ENCODE measurements around the gene UTF1. TPM values are rescaled to one million over a fixed set of nuclear protein-coding genes. Genes with fewer than 3 reads are reported as not detected.

The UTF1 gene
- total and polyA plus RNA-seq, 7 experiments from 2014 or later: 0.56 TPM; not detected in 6

DNA sequence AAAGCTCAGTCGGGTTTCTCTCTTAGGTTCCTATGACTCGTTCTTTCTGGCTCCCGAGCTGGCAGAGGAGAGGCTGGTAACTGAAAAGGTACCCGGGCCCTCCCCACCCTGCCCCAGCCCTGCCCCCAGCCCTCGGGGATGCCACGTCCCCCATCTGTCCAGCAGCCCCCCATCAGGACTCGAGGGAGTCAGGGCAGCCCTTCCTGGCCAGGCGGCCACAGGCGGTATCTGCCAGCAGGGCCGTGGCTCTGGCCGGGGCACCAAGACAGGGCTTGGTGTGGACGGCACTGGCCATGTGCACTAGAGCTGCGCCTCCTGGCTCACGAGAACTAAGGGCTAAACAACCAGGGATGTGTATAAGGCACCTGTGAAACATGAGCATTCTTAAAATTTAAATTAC, 40.3 kb upstream of the UTF1 start:
- peaks cover 0 to 2% (median 0%) of the 10 kb centered on the region in 5 donors for H3K36me3 Mint-ChIP-seq
- ChIA-PET CTCF (no interaction called here), POLR2A (no interaction called here)
- ATAC-seq: no peak
- Histone ChIP-seq H3K27me3 (ENCODE audit: control insufficient read depth in 2 of 2, insufficient read depth in 2 of 2, low read length in 2 of 2) (no peaks in the 10 kb centered on the region), H3K4me3 (ENCODE audit: low read length) (no peak overlapping the region), H3K4me1 (ENCODE audit: control insufficient read depth in 2 of 2, insufficient read depth in 2 of 2, low read length in 2 of 2) (no peaks in the 10 kb centered on the region), H3K36me3 (ENCODE audit: control insufficient read depth in 2 of 3, insufficient read depth in 3 of 3, low read length in 3 of 3) (no peaks in the 10 kb centered on the region), H3K27ac (ENCODE audit: low read depth, low read length) (no peak overlapping the region), H3K9me3 (ENCODE audit: control insufficient read depth in 2 of 3, low read length in 3 of 3) (no peaks in the 10 kb centered on the region)
- peaks cover 0 to 18% (median 5%) of the 10 kb centered on the region in 11 donors for H3K9me3 Mint-ChIP-seq
- H3K27me3 Mint-ChIP-seq: peaks cover 0 to 10% (median 1%) of the 10 kb centered on the region in 5 donors
- no peak overlapping the region for H3K27ac Mint-ChIP-seq
- intact Hi-C loops (cut with micrococcal nuclease): no loop called here
- no peak overlapping the region for H3K4me3 Mint-ChIP-seq
- no peaks in the 10 kb centered on the region for H3K4me1 Mint-ChIP-seq
- DNase-seq: no peak

DNA sequence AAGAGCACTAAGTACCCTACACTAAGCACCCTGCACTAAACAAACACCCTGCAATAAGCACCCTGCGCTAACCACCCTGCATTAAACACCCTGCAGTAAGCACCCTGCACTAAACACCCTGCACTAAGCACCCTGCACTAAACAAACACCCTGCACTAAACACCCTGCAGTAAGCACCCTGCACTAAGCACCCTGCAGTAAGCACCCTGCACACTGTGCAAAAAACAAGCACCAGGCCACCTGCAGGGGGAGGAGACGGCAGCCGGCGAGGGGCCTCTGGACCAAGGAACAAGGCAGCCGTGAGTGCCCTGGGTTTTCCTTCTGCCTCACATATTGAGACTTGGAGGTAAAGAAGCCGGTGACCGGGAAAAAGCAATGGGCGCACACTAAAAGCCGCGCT, 39.8 kb upstream of the UTF1 start:
- CTCF ChIA-PET: no interaction called here
- H3K27ac Mint-ChIP-seq: no peak overlapping the region

DNA sequence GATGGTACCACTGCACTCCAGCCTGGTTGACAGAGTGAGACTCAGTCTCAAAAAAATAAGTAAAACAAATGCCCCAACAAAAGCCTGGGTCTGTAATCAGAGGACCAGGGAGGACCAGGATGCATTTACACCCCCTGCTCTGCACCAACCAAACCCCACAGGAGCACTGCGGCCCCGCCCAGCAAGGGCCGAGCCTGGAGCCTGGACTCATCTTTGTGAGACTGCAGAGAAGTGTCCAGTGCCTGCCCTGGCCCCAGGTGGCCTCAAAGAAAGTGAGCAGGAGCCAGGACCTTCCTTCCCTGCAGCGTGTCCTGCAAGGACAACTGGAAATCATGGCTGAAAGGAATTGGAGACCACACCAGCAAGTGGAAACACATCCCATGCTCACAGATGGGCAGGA, 38.4 kb upstream of the UTF1 start:
- CTCF ChIA-PET: no interaction called here
- no peak overlapping the region for H3K4me3 ChIP-seq (ENCODE audit: low read length)
- no peak for DNase-seq

More for the DNA sequence above, 39.8 kb upstream of the UTF1 start:
- no peaks in the 10 kb centered on the region for H3K27me3 ChIP-seq (ENCODE audit: control insufficient read depth in 2 of 2, insufficient read depth in 2 of 2, low read length in 2 of 2)
- H3K9me3 Mint-ChIP-seq: peaks cover 0 to 19% (median 5%) of the 10 kb centered on the region in 11 donors
- H3K4me3 Mint-ChIP-seq: no peak overlapping the region
- intact Hi-C loops (cut with micrococcal nuclease): no loop called here
- peaks cover 0 to 10% (median 5%) of the 10 kb centered on the region in 5 donors for H3K27me3 Mint-ChIP-seq
- H3K36me3 Mint-ChIP-seq: peaks cover 0 to 3% (median 0%) of the 10 kb centered on the region in 5 donors
- H3K4me1 Mint-ChIP-seq: no peaks in the 10 kb centered on the region
- H3K27ac ChIP-seq (ENCODE audit: low read depth, low read length): no peak overlapping the region
- no peaks in the 10 kb centered on the region for H3K4me1 ChIP-seq (ENCODE audit: control insufficient read depth in 2 of 2, insufficient read depth in 2 of 2, low read length in 2 of 2)
- no peak for ATAC-seq
- H3K9me3 ChIP-seq (ENCODE audit: control insufficient read depth in 2 of 3, low read length in 3 of 3): no peaks in the 10 kb centered on the region
- POLR2A ChIA-PET: no interaction called here
- no peaks in the 10 kb centered on the region for H3K36me3 ChIP-seq (ENCODE audit: control insufficient read depth in 2 of 3, insufficient read depth in 3 of 3, low read length in 3 of 3)
- no peak overlapping the region for H3K4me3 ChIP-seq (ENCODE audit: low read length)
- no peak for DNase-seq

DNA sequence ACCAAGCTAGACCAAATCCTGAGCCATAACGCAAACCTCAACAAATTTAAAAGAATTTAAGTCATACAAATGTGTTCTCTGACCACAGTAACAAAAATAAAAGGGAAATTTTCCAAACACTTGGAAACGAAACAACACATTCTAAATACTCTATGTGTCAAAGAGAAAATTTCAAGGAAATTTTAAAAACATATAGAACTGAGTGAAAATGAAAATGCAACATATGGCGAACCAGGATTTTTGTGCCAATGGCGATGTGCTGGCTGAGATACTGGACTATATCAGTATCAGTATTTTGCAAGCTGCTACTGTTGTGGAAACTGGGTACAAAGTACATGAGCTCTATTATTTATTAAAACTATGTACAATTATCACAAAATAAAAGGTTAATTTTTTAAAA, 35.9 kb upstream of the UTF1 start:
- ChIA-PET CTCF (no interaction called here), POLR2A (no interaction called here)
- Histone ChIP-seq H3K36me3 (ENCODE audit: control insufficient read depth in 2 of 3, insufficient read depth in 3 of 3, low read length in 3 of 3) (no peaks in the 10 kb centered on the region), H3K27ac (ENCODE audit: low read depth, low read length) (no peak overlapping the region), H3K9me3 (ENCODE audit: control insufficient read depth in 2 of 3, low read length in 3 of 3) (no peaks in the 10 kb centered on the region), H3K27me3 (ENCODE audit: control insufficient read depth in 2 of 2, insufficient read depth in 2 of 2, low read length in 2 of 2) (no peaks in the 10 kb centered on the region), H3K4me3 (ENCODE audit: low read length) (no peak overlapping the region), H3K4me1 (ENCODE audit: control insufficient read depth in 2 of 2, insufficient read depth in 2 of 2, low read length in 2 of 2) (no peaks in the 10 kb centered on the region)
- ATAC-seq: no peak
- Mint-ChIP-seq H3K36me3 (peaks cover 0 to 3% (median 0%) of the 10 kb centered on the region in 5 donors), H3K4me1 (no peaks in the 10 kb centered on the region), H3K4me3 (no peak overlapping the region), H3K27ac (no peak overlapping the region), H3K27me3 (peaks cover 0 to 10% (median 5%) of the 10 kb centered on the region in 5 donors), H3K9me3 (peaks cover 0 to 19% (median 5%) of the 10 kb centered on the region in 11 donors)
- DNase-seq: no peak
- intact Hi-C loops (cut with micrococcal nuclease): no loop called here

More for the DNA sequence above, 38.4 kb upstream of the UTF1 start:
- Histone ChIP-seq H3K4me1 (ENCODE audit: control insufficient read depth in 2 of 2, insufficient read depth in 2 of 2, low read length in 2 of 2) (no peaks in the 10 kb centered on the region), H3K36me3 (ENCODE audit: control insufficient read depth in 2 of 3, insufficient read depth in 3 of 3, low read length in 3 of 3) (no peaks in the 10 kb centered on the region), H3K27me3 (ENCODE audit: control insufficient read depth in 2 of 2, insufficient read depth in 2 of 2, low read length in 2 of 2) (no peaks in the 10 kb centered on the region), H3K27ac (ENCODE audit: low read depth, low read length) (no peak overlapping the region), H3K9me3 (ENCODE audit: control insufficient read depth in 2 of 3, low read length in 3 of 3) (no peaks in the 10 kb centered on the region)
- H3K36me3 Mint-ChIP-seq: peaks cover 0 to 3% (median 0%) of the 10 kb centered on the region in 5 donors
- peaks cover 0 to 19% (median 5%) of the 10 kb centered on the region in 11 donors for H3K9me3 Mint-ChIP-seq
- H3K4me3 Mint-ChIP-seq: no peak overlapping the region
- no peaks in the 10 kb centered on the region for H3K4me1 Mint-ChIP-seq
- peaks cover 0 to 10% (median 5%) of the 10 kb centered on the region in 5 donors for H3K27me3 Mint-ChIP-seq
- H3K27ac Mint-ChIP-seq: no peak overlapping the region
- POLR2A ChIA-PET: no interaction called here
- intact Hi-C loops (cut with micrococcal nuclease): no loop called here
- no peak for ATAC-seq

DNA sequence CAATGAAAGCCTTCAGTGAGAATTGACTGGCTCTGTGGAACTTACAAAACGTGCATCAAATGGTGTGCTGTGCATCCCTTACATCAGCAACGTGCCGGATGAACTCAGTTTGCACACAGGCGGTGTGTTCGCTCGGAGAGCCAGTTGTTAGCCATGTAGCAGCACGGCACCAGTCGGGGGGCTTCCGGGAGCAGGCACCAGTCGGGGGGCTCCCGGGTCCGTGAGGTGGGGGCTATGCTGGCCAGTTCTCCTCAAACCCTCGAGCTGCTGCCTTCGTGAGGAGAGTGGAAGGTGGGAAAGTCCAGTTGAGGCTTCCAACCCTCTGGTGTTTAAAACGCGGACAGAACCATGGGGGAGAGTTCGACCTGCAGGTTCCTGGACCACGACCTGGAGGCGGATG, 34.9 kb upstream of the UTF1 start:
- Histone ChIP-seq H3K36me3 (ENCODE audit: control insufficient read depth in 2 of 3, insufficient read depth in 3 of 3, low read length in 3 of 3) (no peaks in the 10 kb centered on the region), H3K4me3 (ENCODE audit: low read length) (no peak overlapping the region), H3K9me3 (ENCODE audit: control insufficient read depth in 2 of 3, low read length in 3 of 3) (no peaks in the 10 kb centered on the region), H3K27me3 (ENCODE audit: control insufficient read depth in 2 of 2, insufficient read depth in 2 of 2, low read length in 2 of 2) (no peaks in the 10 kb centered on the region), H3K4me1 (ENCODE audit: control insufficient read depth in 2 of 2, insufficient read depth in 2 of 2, low read length in 2 of 2) (no peaks in the 10 kb centered on the region), H3K27ac (ENCODE audit: low read depth, low read length) (no peak overlapping the region)
- H3K27ac Mint-ChIP-seq: no peak overlapping the region
- POLR2A ChIA-PET: no interaction called here
- ATAC-seq (no peak), DNase-seq (no peak)
- peaks cover 0 to 3% (median 0%) of the 10 kb centered on the region in 5 donors for H3K36me3 Mint-ChIP-seq
- intact Hi-C loops (cut with micrococcal nuclease): no loop called here
- H3K27me3 Mint-ChIP-seq: peaks cover 0 to 10% (median under 1%) of the 10 kb centered on the region in 5 donors
- H3K9me3 Mint-ChIP-seq: peaks cover 0 to 19% (median 5%) of the 10 kb centered on the region in 11 donors
- H3K4me3 Mint-ChIP-seq: no peak overlapping the region
- no peaks in the 10 kb centered on the region for H3K4me1 Mint-ChIP-seq
- CTCF ChIA-PET: no interaction called here

- Mint-ChIP-seq H3K9me3 (peaks cover 0 to 19% (median 3%) of the 10 kb centered on the region in 11 donors), H3K4me3 (no peak overlapping the region), H3K36me3 (peaks cover 0 to 3% (median 0%) of the 10 kb centered on the region in 5 donors), H3K27me3 (peaks cover 0 to 10% (median 0%) of the 10 kb centered on the region in 5 donors), H3K27ac (no peak overlapping the region), H3K4me1 (no peaks in the 10 kb centered on the region)
- ChIA-PET POLR2A (no interaction called here), CTCF (no interaction called here)
- H3K27me3 ChIP-seq (ENCODE audit: control insufficient read depth in 2 of 2, insufficient read depth in 2 of 2, low read length in 2 of 2): no peaks in the 10 kb centered on the region
- H3K36me3 ChIP-seq (ENCODE audit: control insufficient read depth in 2 of 3, insufficient read depth in 3 of 3, low read length in 3 of 3): no peaks in the 10 kb centered on the region
- DNase-seq (peak in 1 of 9 donors; percentile 5), ATAC-seq (no peak)
- H3K9me3 ChIP-seq (ENCODE audit: control insufficient read depth in 2 of 3, low read length in 3 of 3): no peaks in the 10 kb centered on the region
- no peak overlapping the region for H3K27ac ChIP-seq (ENCODE audit: low read depth, low read length)
- H3K4me1 ChIP-seq (ENCODE audit: control insufficient read depth in 2 of 2, insufficient read depth in 2 of 2, low read length in 2 of 2): no peaks in the 10 kb centered on the region
- no peak overlapping the region for H3K4me3 ChIP-seq (ENCODE audit: low read length)
- intact Hi-C loops (cut with micrococcal nuclease): no loop called here
These were observed 34.4 kb upstream of the UTF1 start for GRCh38 chr10:133195611-133196010.

DNA sequence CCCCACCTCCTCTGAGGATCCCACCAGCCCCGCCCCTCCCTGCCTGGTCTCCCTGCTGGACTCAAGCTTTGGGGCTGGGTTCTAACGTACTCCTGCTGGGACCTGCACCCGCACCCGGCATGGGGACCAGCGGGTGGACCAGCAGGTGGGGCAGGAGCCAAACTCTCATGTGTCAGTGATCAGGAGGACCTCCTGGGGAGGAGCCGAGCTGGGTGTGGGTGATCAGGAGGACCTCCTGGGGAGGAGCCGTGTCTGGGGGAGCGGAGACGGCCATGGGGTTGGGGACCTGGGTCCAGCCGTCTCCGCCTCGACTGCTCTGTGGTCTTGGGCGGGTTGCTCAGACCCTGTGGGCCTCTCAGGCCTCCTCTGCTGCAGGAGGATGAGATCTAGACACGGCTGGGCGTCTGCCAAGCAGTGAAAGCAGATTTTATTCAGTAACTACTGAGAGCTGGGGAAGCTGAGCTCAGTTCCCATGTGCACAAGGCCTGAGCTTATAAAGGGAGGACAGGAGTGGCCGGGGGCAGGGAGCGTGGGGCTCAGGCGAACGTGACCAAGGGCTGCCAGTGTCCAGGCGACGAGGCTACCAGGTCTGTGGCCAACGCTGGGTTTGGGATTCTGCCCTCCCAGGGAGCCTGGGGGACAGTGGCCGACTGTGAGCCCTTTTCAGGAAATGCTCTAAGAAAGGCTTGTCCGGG, 33.6 kb upstream of the UTF1 start:
- Mint-ChIP-seq H3K4me1 (no peaks in the 10 kb centered on the region), H3K4me3 (no peak overlapping the region), H3K36me3 (peaks cover 0 to 3% (median 0%) of the 10 kb centered on the region in 5 donors), H3K27me3 (peaks cover 0 to 10% (median 0%) of the 10 kb centered on the region in 5 donors), H3K27ac (no peak overlapping the region), H3K9me3 (peaks cover 0 to 19% (median 3%) of the 10 kb centered on the region in 11 donors)
- Histone ChIP-seq H3K27me3 (ENCODE audit: control insufficient read depth in 2 of 2, insufficient read depth in 2 of 2, low read length in 2 of 2) (no peaks in the 10 kb centered on the region), H3K36me3 (ENCODE audit: control insufficient read depth in 2 of 3, insufficient read depth in 3 of 3, low read length in 3 of 3) (no peaks in the 10 kb centered on the region), H3K4me1 (ENCODE audit: control insufficient read depth in 2 of 2, insufficient read depth in 2 of 2, low read length in 2 of 2) (no peaks in the 10 kb centered on the region), H3K4me3 (ENCODE audit: low read length) (no peak overlapping the region), H3K9me3 (ENCODE audit: control insufficient read depth in 2 of 3, low read length in 3 of 3) (no peaks in the 10 kb centered on the region), H3K27ac (ENCODE audit: low read depth, low read length) (no peak overlapping the region)
- intact Hi-C loops (cut with micrococcal nuclease): no loop called here
- POLR2A ChIA-PET: no interaction called here
- ATAC-seq (no peak), DNase-seq (peak in 1 of 9 donors; percentile 1)
- CTCF ChIA-PET: no interaction called here
